H9 (cell line): ENCODE results near the gene ZBTB17. TPM values are rescaled to one million over a fixed set of nuclear protein-coding genes. Genes with fewer than 3 reads are reported as not detected.

Experiments
- DNase-seq: peaks from one replicate; pipeline ENCODE4 v3.0.0-alpha.2; 2017
- H2AFZ ChIP-seq: one replicate; pipeline ENCODE4 v1.6.1; 2013; ENCODE audit warnings: mild to moderate bottlenecking, low read length, control low read depth, moderate library complexity
- H2AK5ac ChIP-seq: 2 replicates; pipeline ENCODE4 v1.6.1; 2013; ENCODE audit warnings: low read length, control low read depth, mixed read lengths; ENCODE audit not compliant: insufficient read length
- H2BK120ac ChIP-seq: one replicate; pipeline ENCODE4 v1.6.1; 2013; ENCODE audit warnings: low read depth, mild to moderate bottlenecking, low read length, control low read depth, inconsistent platforms; ENCODE audit not compliant: poor library complexity, severe bottlenecking
- H2BK12ac ChIP-seq: 2 replicates; pipeline ENCODE4 v1.6.1; 2013; ENCODE audit warnings: low read length, control low read depth, mixed read lengths, low read depth; ENCODE audit not compliant: insufficient read length
- H2BK15ac ChIP-seq: 2 replicates; pipeline ENCODE4 v1.6.1; 2013; ENCODE audit warnings: low read depth, low read length, control low read depth
- H2BK20ac ChIP-seq: one replicate; pipeline ENCODE4 v1.6.1; 2013; ENCODE audit warnings: low read depth, mild to moderate bottlenecking, low read length, control low read depth, inconsistent platforms; ENCODE audit not compliant: poor library complexity, severe bottlenecking
- H2BK5ac ChIP-seq: 2 replicates; pipeline ENCODE4 v1.6.1; 2013; ENCODE audit warnings: low read length, control low read depth, mixed read lengths; ENCODE audit not compliant: insufficient read length
- H3K14ac ChIP-seq: 2 replicates; pipeline ENCODE4 v1.6.1; 2013; ENCODE audit warnings: low read length, control low read depth; ENCODE audit not compliant: insufficient read depth
- H3K18ac ChIP-seq: 2 replicates; pipeline ENCODE4 v1.6.1; 2013; ENCODE audit warnings: low read depth, mild to moderate bottlenecking, mixed read lengths, low read length, control low read depth; ENCODE audit not compliant: insufficient read length
- H3K23ac ChIP-seq: 2 replicates; pipeline ENCODE4 v1.6.1; 2013; ENCODE audit warnings: low read length, control low read depth, mixed read lengths, low read depth; ENCODE audit not compliant: insufficient read length
- H3K23me2 ChIP-seq: 2 replicates; pipeline ENCODE4 v1.6.1; 2013; ENCODE audit warnings: low read depth, mild to moderate bottlenecking, mixed read lengths, low read length, control low read depth; ENCODE audit not compliant: insufficient read length, poor library complexity, severe bottlenecking
- H3K27ac ChIP-seq: 2 replicates; pipeline ENCODE4 v1.5.1; 2013; ENCODE audit warnings: low read length, control low read depth, mixed read lengths, low read depth; ENCODE audit not compliant: insufficient read length
- H3K27me3 ChIP-seq: 2 replicates; pipeline ENCODE4 v1.6.1; 2013; ENCODE audit warnings: low read length, control low read depth, inconsistent platforms; ENCODE audit not compliant: insufficient read depth
- H3K4ac ChIP-seq: 2 replicates; pipeline ENCODE4 v1.6.1; 2013; ENCODE audit warnings: low read depth, mild to moderate bottlenecking, control low read depth, inconsistent platforms, low read length, moderate library complexity
- H3K4me1 ChIP-seq: 2 replicates; pipeline ENCODE4 v1.6.1; 2013; ENCODE audit warnings: low read length, control low read depth, inconsistent platforms; ENCODE audit not compliant: insufficient read depth
- H3K4me2 ChIP-seq: 2 replicates; pipeline ENCODE4 v1.6.1; 2013; ENCODE audit warnings: low read length, control low read depth, mixed read lengths; ENCODE audit not compliant: insufficient read length, insufficient read depth
- H3K56ac ChIP-seq: 2 replicates; pipeline ENCODE4 v1.6.1; 2013; ENCODE audit warnings: low read depth, mild to moderate bottlenecking, mixed read lengths, low read length, control low read depth; ENCODE audit not compliant: insufficient read length
- H3K79me1 ChIP-seq: 2 replicates; pipeline ENCODE4 v1.6.1; 2013; ENCODE audit warnings: low read depth, mild to moderate bottlenecking, moderate library complexity, low read length, control low read depth, inconsistent platforms; ENCODE audit not compliant: insufficient read depth, poor library complexity, severe bottlenecking
- H3K79me2 ChIP-seq: 2 replicates; pipeline ENCODE4 v1.6.1; 2013; ENCODE audit warnings: low read length, control low read depth, inconsistent platforms; ENCODE audit not compliant: insufficient read depth
- H3K9ac ChIP-seq: 2 replicates; pipeline ENCODE4 v1.6.1; 2013; ENCODE audit warnings: low read length, control low read depth, mixed read lengths; ENCODE audit not compliant: insufficient read length; ENCODE audit errors: extremely low read depth
- H3K9me3 ChIP-seq: one replicate; pipeline ENCODE4 v1.6.1; 2013; ENCODE audit warnings: low read depth, low read length, inconsistent platforms; ENCODE audit not compliant: control insufficient read depth
- H3T11ph ChIP-seq: one replicate; pipeline ENCODE4 v1.6.1; 2013; ENCODE audit warnings: mild to moderate bottlenecking, low read length, control low read depth, inconsistent platforms
- H4K20me1 ChIP-seq: one replicate; pipeline ENCODE4 v1.6.1; 2013; ENCODE audit not compliant: control insufficient read depth, insufficient read length, insufficient read depth
- H4K5ac ChIP-seq: 2 replicates; pipeline ENCODE4 v1.6.1; 2013; ENCODE audit warnings: low read depth, mild to moderate bottlenecking, mixed read lengths, low read length, control low read depth; ENCODE audit not compliant: insufficient read length
- H4K8ac ChIP-seq: replicated peaks from 2 replicates; pipeline ENCODE4 v1.6.1; 2013; ENCODE audit warnings: low read length, control low read depth, mixed read lengths, low read depth; ENCODE audit not compliant: insufficient read length
- H4K91ac ChIP-seq: 2 replicates; pipeline ENCODE4 v1.6.1; 2013; ENCODE audit warnings: low read depth, mild to moderate bottlenecking, moderate library complexity, mixed read lengths, low read length, control low read depth; ENCODE audit not compliant: insufficient read length
- H3K27ac Mint-ChIP-seq, 3 experiments: 2 replicates in 2 of 3; 3 replicates in 1 of 3; pipeline ENCODE4 v1.8.0; 2020 to 2021; ENCODE audit warnings: mixed read lengths in 3 of 3, mild to moderate bottlenecking in 1 of 3, moderate library complexity in 1 of 3
- H3K27me3 Mint-ChIP-seq: 2 replicates; pipeline ENCODE4 v1.8.0; 2021; ENCODE audit warnings: low read depth, mild to moderate bottlenecking, moderate library complexity, mixed read lengths
- H3K36me3 Mint-ChIP-seq, 3 experiments: 2 replicates in 2 of 3; 3 replicates in 1 of 3; pipeline ENCODE4 v1.8.0; 2020 to 2021; ENCODE audit warnings: low read depth in 3 of 3, mixed read lengths in 3 of 3; ENCODE audit not compliant: insufficient read depth in 1 of 3
- H3K4me1 Mint-ChIP-seq, 2 experiments: 2 replicates each; pipeline ENCODE4 v1.8.0; 2020; ENCODE audit warnings: mixed read lengths in 2 of 2
- H3K4me3 Mint-ChIP-seq, 2 experiments: 2 replicates in 1 of 2; 3 replicates in 1 of 2; pipeline ENCODE4 v1.8.0; 2020 to 2021; ENCODE audit warnings: mild to moderate bottlenecking in 2 of 2, mixed read lengths in 2 of 2, moderate library complexity in 1 of 2
- H3K9me3 Mint-ChIP-seq, 2 experiments: 2 replicates in 1 of 2; 3 replicates in 1 of 2; pipeline ENCODE4 v1.8.0; 2020; ENCODE audit warnings: mild to moderate bottlenecking in 2 of 2, mixed read lengths in 2 of 2, moderate library complexity in 1 of 2
- CTCF ChIP-seq: fragments of 200-600 bp; sonication (generic); conservative IDR thresholded peaks from 3 replicates; pipeline ENCODE4 v1.8.0; 2021; ENCODE audit warnings: antibody characterized with exemption, mild to moderate bottlenecking
- WGBS: extraction: QIAGEN DNeasy Blood & Tissue Kit; methylation state at CpG from one replicate; pipeline ENCODE4 v1.1.7; 2013; ENCODE audit warnings: missing lambda C conversion rate, low lambda C conversion rate, mixed read lengths; ENCODE audit not compliant: insufficient read length; ENCODE audit errors: extremely low coverage; 5-methylcytosine and 5-hydroxymethylcytosine counted together
- total RNA-seq: library from RNA; stranded (reverse); gene quantifications from 2 replicates; pipeline ENCODE4 v1.2.1, GENCODE V29; 2021

ZBTB17 gene
- total RNA-seq, 1 experiment from 2014 or later: 16.5 TPM

- no peak overlapping the region for H2BK120ac ChIP-seq
- no peak overlapping the region for H3K56ac ChIP-seq
- TF ChIP-seq CTCF: no peak
- H3K23ac ChIP-seq: no peak overlapping the region
- H3K4me3 Mint-ChIP-seq: peak overlapping the region; percentile 52 to 60
- H4K91ac ChIP-seq: no peak overlapping the region
- H3K27ac Mint-ChIP-seq: peak overlapping the region in 2 of 3 experiments; percentile 64 to 86; a peak in 1 of 7 replicates
- H3K79me1 ChIP-seq: no peaks in the 10 kb centered on the region
- H2BK20ac ChIP-seq: no peak overlapping the region
- H3K23me2 ChIP-seq: no peaks in the 10 kb centered on the region
- H3K9me3 ChIP-seq: no peaks in the 10 kb centered on the region
- H3K4me1 ChIP-seq: peaks cover 8% of the 10 kb centered on the region; the same call in 1 of the 2 replicates
- no peak overlapping the region for H2BK5ac ChIP-seq
- no peak overlapping the region for H2AFZ ChIP-seq
- peaks cover 2% of the 10 kb centered on the region for H3K27me3 Mint-ChIP-seq
- no peaks in the 10 kb centered on the region for H3K79me2 ChIP-seq
- H3K18ac ChIP-seq: no peak overlapping the region
- H4K5ac ChIP-seq: no peak overlapping the region
- H2BK15ac ChIP-seq: no peak overlapping the region
- H3K27me3 ChIP-seq: no peaks in the 10 kb centered on the region
- no peak overlapping the region for H3T11ph ChIP-seq
- no peak overlapping the region for H4K8ac ChIP-seq
- no peak overlapping the region for H3K4ac ChIP-seq
- no peak overlapping the region for H3K9ac ChIP-seq
- no peaks in the 10 kb centered on the region for H3K36me3 Mint-ChIP-seq
- H3K27ac ChIP-seq: no peak overlapping the region
- H3K4me2 ChIP-seq: peak overlapping the region; percentile 65
- H3K14ac ChIP-seq: peak overlapping the region; percentile 48
- no peaks in the 10 kb centered on the region for H3K9me3 Mint-ChIP-seq
- no peak for DNase-seq
- peaks cover 22 to 37% of the 10 kb centered on the region in 2 experiments for H3K4me1 Mint-ChIP-seq
- H2AK5ac ChIP-seq: no peak overlapping the region
- no peak overlapping the region for H2BK12ac ChIP-seq
- H4K20me1 ChIP-seq: no peaks in the 10 kb centered on the region
- no CpG with 5 or more reads among the region's 11 CpGs for WGBS
Measured at GRCh38 chr1:16011936-16012589, 36.2 kb upstream of the ZBTB17 start.
